Stimulated activated naive CD8-positive, alpha-beta T cell treated with anti-CD3 and anti-CD28 coated beads, Interleukin-15, Interleukin-2, amounts not matched to agents 100 ng/mL and 50 ng/mL, for 24 hours (primary cell): ENCODE measurements around the gene GBX2.
A peak's percentile ranks its signal among the peaks of the same experiment; 100 is the strongest.

ENCODE experiments used
- H3K27ac Mint-ChIP-seq: one replicate; pipeline ENCODE4 v1.8.0; 2021; ENCODE audit warnings: mild to moderate bottlenecking, mixed read lengths
- H3K27me3 Mint-ChIP-seq: one replicate; pipeline ENCODE4 v1.8.0; 2021; ENCODE audit warnings: mixed read lengths
- H3K36me3 Mint-ChIP-seq: one replicate; pipeline ENCODE4 v1.8.0; 2021; ENCODE audit warnings: low read depth, mixed read lengths
- H3K4me1 Mint-ChIP-seq: one replicate; pipeline ENCODE4 v1.8.0; 2021; ENCODE audit warnings: low read depth, mixed read lengths
- H3K4me3 Mint-ChIP-seq: one replicate; pipeline ENCODE4 v1.8.0; 2021; ENCODE audit warnings: mild to moderate bottlenecking, mixed read lengths
- H3K9me3 Mint-ChIP-seq: one replicate; pipeline ENCODE4 v1.8.0; 2021; ENCODE audit warnings: mixed read lengths

GBX2 gene

DNA sequence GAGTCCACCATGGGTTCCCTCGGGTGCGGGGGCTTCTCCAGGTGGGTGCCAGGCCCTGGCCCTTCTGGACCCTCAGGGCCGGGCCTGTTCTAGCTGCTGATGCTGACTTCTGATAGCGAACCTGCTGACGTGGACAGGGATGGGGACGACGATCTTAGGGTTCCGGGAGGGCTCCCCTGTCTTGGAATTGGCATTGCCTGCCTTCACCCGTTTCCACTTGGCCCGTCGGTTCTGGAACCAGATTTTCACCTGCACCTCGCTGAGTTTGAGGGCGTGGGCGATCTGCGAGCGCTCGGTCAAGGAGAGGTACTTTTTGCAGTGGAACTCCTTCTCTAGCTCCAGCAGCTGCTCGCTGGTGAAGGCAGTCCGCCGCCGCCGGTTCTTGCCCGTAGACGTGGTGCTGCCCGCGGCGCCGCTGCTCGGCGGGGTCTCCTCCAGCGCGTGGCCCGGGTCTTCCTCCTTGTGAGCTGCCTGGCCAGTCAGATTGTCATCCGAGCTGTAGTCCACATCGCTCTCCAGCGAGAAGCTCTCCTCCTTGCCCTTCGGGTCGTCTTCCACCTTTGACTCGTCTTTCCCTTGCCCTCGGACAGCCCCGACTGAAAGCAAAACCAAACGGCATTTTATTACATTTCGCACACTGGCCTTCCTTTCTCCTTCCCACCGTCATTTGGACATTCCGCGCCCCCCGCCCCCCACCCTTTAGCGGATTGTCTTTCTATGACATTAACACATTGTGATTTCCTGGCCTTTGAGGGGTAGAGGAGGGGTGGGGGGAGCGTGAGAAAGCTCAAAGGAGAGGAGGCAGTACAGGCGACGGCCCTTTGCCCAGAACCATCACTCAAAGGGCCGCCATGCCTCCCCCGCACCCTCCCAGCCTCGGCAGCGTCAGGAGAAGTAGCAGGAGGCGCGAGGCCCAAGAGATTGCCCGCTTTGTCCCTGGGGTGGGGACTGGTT, 2.1 kb downstream of the GBX2 start:
- H3K27ac Mint-ChIP-seq, result peak overlapping the region; percentile 36
- H3K9me3 Mint-ChIP-seq, result no peaks in the 10 kb centered on the region
- peak overlapping the region; percentile 55 for H3K4me3 Mint-ChIP-seq

DNA sequence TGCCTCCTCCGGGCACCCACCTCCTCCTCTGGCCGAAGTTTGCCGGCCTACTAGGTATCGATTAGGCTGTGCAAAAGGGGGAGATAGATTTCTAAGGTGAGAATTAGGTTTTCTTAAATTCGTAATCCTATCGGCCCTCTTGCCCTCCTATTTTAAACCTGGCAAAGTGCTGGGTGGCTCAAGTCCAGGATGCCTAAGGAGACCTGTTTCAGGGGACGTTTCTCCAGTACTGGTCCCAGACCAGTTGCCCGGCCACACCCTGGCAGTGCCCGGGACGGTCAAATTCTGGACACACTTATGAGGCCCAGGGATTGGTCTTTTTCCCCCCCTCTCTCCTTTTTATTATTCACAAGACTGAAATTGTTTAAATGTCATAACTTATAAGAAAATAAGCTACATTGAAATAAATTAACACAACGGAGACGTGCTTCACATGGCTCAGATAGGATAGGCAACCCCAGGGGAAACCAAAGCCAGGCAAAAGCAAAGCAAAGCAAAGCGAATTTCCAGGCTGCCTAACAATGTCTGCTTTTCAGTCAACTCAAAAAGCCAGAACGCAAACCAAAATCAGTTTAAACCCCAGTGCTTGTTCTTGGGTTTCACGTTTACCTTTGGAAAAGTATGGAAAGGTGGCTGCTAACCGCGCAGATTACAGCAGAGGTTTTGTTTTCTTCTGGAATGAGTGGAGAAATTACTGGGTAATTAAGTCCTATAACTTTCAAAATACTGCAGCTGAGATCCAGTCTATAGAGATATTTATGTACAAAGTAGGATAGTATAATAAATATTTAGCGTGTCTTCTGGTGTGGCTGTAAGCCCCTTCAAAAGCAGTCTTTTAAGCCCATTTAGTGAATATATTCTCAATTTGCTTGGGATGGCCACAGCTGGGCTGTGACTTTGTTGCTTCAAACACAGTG, 3.0 kb downstream of the GBX2 start:
- Mint-ChIP-seq H3K4me3 (peak overlapping the region; percentile 33), H3K27ac (peak overlapping the region; percentile 55), H3K4me1 (peaks cover 21% of the 10 kb centered on the region), H3K36me3 (no peaks in the 10 kb centered on the region), H3K9me3 (no peaks in the 10 kb centered on the region), H3K27me3 (peaks cover 58% of the 10 kb centered on the region)

More for the DNA sequence above, 2.1 kb downstream of the GBX2 start:
- peaks cover 66% of the 10 kb centered on the region for H3K27me3 Mint-ChIP-seq
- H3K36me3 Mint-ChIP-seq, result no peaks in the 10 kb centered on the region
- peaks cover 21% of the 10 kb centered on the region for H3K4me1 Mint-ChIP-seq

DNA sequence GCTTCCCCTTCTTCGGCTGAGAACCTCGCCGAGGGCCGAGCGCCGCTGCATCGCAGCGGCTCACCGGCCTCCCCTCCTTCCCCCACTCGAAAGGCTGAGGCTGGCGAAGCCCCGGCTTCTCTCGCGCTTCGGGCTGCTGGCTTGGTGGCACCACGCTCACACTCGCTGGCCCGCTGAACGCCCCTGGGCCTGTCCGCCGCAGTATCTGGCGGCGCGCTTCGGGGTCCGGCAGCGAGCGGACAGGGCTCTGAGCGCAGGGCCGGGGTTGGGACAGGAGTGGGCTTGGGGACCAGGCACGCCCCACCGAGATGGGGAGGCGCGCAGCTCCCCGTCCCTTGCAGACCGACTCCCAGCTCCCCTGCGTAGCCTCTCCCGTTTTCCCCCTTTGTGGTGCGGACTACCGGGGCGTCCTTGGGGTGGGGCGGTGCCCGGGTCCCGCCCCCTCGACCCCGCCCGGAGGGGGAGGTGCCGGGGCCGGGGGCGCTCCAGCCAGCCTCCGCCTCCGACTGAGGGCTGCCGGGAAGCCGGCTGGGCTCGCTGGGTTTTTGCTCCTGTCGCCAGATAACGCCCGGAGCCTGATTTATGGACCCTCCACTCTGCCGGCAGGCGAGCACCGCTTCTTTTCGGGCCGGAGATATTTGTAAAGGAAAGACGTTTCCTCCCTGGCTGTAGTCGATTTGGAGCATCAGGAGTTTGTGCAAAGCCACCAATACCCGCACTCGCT, 3.8 kb downstream of the GBX2 start:
- Mint-ChIP-seq H3K36me3 (no peaks in the 10 kb centered on the region), H3K27me3 (peaks cover 50% of the 10 kb centered on the region), H3K9me3 (no peaks in the 10 kb centered on the region), H3K4me1 (peaks cover 19% of the 10 kb centered on the region), H3K27ac (peak overlapping the region; percentile 55), H3K4me3 (peak overlapping the region; percentile 33)

DNA sequence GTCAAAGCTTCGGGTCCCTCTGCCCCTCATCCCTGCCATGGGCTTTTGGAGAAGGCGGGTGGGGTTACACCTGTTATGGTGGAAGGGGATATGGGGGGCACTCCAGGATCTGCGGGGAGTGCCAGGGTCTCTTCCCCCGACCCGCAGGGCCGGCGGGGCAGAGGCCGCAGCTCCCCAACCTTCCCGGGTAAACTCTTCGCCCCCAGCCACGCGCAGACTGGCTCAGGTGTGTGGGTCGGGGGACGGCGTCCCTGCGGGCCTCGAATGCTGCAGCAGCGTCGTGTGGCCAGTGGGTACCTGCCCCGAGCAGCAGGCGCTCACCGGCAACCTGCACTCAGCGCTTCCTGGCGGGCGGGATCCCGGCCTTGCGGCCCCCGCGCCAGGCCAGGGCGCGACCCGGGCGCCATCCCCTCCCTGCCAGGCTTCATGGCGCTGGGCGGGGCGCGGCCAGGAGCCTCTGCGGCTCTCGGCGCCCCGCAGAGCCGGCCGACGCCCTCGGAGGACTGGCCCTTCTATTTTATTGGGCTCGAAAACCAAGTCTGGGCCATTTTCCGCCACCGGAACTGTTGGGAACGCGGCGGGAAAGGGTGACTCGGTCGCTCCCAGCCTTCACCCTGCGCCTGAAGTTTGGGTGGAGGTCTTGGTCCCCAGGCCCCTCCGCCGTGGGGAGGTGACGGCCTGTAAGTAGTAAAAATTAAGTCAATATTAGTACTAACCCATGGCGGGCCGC, 4.5 kb downstream of the GBX2 start:
- Mint-ChIP-seq H3K4me3 (no peak overlapping the region), H3K27me3 (peaks cover 45% of the 10 kb centered on the region), H3K4me1 (peaks cover 14% of the 10 kb centered on the region), H3K27ac (no peak overlapping the region), H3K36me3 (no peaks in the 10 kb centered on the region), H3K9me3 (no peaks in the 10 kb centered on the region)

DNA sequence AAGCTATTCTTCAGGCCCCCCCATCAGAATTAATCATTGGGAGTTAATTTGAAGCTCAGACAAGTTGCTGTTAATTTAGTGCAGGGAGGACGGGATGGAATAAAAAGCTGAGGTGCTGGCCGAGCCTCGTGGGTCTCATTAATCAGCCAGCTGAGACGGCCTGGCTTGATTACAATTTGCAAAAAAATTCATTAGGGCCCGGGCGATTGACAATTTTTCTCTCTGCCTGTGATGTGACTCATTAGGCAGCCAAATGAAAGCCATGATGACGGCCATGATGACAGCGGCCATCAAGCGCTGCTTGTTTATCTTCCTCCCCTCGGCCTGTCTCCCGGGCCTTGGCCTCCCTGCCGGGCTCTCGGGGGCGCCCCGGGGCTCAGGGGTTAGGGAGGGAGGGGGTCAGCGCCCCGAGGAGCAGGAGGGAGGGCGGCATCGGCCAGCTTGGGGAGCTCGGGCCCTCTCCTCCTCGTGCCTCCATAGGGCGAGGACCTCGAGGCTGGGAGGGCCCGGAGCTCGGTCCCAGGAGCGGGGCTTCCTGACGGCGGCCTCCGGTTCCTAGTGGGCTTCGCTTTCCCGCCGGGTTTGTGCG, 5.2 kb downstream of the GBX2 start:
- Mint-ChIP-seq H3K36me3 (no peaks in the 10 kb centered on the region), H3K4me3 (no peak overlapping the region), H3K4me1 (peaks cover 14% of the 10 kb centered on the region), H3K27ac (no peak overlapping the region), H3K27me3 (peaks cover 51% of the 10 kb centered on the region), H3K9me3 (no peaks in the 10 kb centered on the region)

DNA sequence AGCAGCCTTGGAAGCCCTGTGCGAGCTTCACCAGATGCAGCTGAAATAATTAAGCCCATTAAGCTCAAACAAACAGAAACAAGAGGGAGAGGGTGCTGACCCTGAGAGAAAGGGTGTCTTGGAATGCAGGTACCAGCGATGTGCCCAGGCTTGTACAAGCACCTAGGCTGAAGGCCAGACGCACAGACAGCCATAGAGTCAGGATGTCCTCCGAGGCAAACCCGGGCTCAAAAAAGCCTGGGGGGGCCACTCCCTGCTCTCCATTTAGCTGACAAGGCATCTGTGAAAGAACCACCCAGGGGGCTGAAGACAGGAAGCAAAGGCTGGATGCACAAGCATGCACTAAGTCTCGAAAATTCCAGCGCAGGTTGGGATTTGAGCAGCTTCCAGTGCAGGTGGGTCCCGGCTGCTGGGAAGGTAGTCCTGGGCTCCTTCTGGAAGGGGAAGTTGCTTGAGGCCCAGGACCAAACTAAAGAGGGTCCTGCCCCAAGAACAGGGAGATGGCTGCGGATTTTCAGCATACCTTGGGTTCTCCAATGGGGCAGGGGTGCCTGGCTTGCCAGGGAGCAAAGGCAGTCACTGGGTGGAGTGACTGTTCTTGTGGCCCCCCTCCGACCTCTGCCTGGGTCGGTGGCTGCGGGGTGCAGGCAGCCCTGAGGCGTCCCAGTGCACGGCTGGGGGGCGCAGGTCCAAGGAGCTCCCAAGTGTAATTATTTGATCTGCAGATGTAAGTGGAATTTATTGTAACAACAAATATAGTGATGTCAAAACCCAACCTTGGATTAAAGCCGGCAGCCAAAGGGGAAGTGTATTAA, 5.9 kb downstream of the GBX2 start:
- Mint-ChIP-seq H3K9me3 (no peaks in the 10 kb centered on the region), H3K36me3 (no peaks in the 10 kb centered on the region), H3K27ac (no peak overlapping the region), H3K27me3 (peaks cover 57% of the 10 kb centered on the region), H3K4me1 (peaks cover 14% of the 10 kb centered on the region), H3K4me3 (no peak overlapping the region)

DNA sequence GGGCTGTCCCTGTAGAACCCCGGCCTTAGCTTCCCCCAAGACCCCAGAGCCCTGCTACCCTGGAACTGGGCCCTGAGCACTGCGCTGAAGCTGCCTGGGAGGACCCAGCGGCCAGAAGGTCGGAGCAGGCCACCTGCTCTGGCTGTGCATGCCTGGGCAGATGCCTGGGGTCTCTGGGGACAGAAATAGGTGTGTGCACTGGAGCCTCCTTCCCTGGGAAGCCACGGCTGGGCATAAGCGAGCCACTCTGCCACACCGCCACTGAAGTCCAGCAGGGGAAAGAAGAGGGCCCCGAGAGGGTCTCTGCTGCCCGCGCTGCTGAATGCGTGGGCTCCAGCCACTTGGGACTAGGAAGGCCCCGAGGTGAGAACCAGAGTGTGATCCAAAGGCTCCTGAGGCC, 6.7 kb downstream of the GBX2 start:
- Mint-ChIP-seq H3K9me3 (no peaks in the 10 kb centered on the region), H3K36me3 (no peaks in the 10 kb centered on the region), H3K27me3 (peaks cover 58% of the 10 kb centered on the region), H3K27ac (no peak overlapping the region), H3K4me3 (no peak overlapping the region), H3K4me1 (peaks cover 10% of the 10 kb centered on the region)

DNA sequence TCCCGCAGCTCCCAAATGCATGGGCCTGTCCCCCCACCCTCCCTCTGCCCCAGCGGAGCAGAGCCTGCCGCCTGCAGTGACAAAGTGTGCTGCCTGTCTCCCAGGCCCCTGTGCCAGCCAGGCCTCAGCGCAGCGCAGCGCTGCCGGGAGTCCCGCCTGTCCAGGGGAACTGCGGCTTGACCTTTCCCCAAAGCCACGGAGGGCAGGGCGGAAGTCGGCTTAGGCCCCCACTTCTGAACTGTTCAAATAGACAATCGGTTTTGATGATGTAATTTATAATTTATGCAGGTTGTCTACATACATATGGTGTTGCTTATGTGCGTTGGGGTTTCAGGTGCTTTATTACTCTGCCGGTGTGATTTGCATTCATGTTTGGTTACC, 7.1 kb downstream of the GBX2 start:
- Mint-ChIP-seq H3K27ac (no peak overlapping the region), H3K4me1 (peaks cover 6% of the 10 kb centered on the region), H3K9me3 (no peaks in the 10 kb centered on the region), H3K27me3 (peaks cover 54% of the 10 kb centered on the region), H3K36me3 (no peaks in the 10 kb centered on the region), H3K4me3 (no peak overlapping the region)

DNA sequence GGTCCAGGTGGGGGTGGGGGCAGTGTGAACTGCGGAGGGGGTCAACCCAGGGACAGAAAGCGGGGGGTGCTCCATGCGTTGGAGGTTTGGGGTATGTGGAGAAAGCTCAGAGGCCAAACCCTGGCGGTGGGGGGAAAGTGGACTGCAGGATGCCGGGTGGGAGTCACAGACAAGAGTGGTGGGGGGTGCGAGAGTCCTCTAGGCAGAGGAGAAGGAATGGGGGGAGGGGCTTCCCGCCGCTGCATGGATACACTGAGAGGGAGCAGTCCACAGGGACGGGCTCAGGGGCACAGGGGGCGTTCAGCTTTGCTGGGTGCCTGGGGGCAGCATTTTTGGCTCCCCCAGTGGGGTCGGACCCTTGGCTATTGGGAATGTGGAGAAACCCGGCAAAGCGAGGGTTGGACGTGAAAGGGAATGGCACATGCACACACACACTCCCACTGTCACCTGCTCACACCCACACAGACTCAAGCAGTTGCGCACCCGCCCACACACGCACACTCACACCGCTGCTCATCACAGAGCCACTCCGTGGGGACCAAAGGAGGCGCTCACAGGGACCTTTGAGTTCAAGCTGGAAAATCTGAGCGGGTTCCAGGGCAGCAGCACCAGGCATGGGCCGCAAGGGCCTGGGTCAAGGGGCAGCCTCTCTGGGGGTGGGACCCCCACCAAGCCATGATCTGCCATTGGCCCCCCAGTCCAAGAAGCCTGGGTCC, 7.7 kb downstream of the GBX2 start:
- no peak overlapping the region for H3K4me3 Mint-ChIP-seq
- H3K4me1 Mint-ChIP-seq, result peaks cover 6% of the 10 kb centered on the region
- no peak overlapping the region for H3K27ac Mint-ChIP-seq
- H3K36me3 Mint-ChIP-seq, result no peaks in the 10 kb centered on the region
- H3K27me3 Mint-ChIP-seq, result peaks cover 49% of the 10 kb centered on the region
- no peaks in the 10 kb centered on the region for H3K9me3 Mint-ChIP-seq

DNA sequence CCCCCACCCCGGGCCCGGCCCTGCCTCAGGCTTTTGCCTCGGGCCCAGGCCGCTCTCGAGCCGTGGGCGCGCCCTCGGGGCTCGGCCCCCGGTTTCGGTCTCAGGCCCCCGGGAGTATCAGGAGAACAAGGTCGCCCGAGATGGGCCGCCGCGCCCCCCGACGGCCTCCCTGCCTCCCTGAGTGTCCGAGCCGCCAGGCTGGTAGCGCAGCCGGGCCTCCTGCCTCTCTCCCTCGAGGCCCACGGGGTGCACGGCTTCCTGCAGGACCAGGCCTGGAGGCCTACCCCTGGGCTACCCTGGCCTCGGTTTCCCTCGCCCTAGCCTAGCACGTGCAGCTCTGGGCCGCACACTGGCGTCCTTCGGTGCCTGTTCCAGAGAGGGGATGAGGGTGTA, 8.4 kb downstream of the GBX2 start:
- no peaks in the 10 kb centered on the region for H3K36me3 Mint-ChIP-seq
- H3K4me3 Mint-ChIP-seq, result no peak overlapping the region
- H3K9me3 Mint-ChIP-seq, result no peaks in the 10 kb centered on the region
- H3K27me3 Mint-ChIP-seq, result peaks cover 41% of the 10 kb centered on the region
- no peak overlapping the region for H3K27ac Mint-ChIP-seq
- H3K4me1 Mint-ChIP-seq, result peaks cover 2% of the 10 kb centered on the region

DNA sequence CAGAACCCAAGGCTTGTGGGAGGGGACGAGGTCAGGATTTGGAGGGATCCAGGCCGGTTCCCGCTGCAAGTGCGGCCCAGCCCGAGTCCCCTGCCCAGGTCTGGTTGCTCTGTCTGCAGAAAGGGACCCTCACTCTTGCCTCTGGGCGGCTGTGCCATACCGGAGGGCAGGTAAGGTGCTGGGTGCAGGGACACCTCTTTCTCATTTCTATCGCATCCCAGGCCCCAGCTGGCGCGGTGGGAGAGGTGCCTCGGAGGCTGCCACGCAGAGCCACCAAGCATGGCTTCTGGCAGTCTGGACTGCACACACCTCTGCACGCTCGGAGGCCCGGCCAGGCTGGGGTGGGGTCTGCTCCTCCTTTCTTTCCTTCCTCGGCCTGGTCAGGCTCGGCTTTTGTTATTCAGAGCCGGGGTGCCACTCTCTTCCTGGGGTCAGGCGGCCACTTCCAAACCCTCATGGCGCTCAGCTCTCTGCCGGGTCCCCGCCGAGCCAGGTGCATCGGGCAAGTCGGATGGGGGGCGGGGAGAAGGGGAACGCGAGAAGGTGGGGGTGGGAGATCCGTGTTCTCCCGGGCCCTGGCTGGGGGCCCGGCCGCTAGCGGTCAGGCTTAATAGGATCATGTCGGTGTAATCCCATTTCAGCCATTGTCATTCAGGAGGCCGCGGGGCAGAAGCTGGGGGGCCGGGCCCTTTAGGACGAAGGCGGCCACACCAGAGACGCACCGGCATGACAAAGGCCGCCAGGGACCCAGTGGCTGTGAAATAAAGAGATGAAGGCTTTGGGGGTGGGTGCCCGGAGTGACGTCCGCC, 9.0 kb downstream of the GBX2 start:
- no peak overlapping the region for H3K4me3 Mint-ChIP-seq
- no peaks in the 10 kb centered on the region for H3K4me1 Mint-ChIP-seq
- no peak overlapping the region for H3K27ac Mint-ChIP-seq
- H3K36me3 Mint-ChIP-seq, result no peaks in the 10 kb centered on the region
- H3K27me3 Mint-ChIP-seq, result peaks cover 45% of the 10 kb centered on the region
- H3K9me3 Mint-ChIP-seq, result peaks cover 5% of the 10 kb centered on the region

DNA sequence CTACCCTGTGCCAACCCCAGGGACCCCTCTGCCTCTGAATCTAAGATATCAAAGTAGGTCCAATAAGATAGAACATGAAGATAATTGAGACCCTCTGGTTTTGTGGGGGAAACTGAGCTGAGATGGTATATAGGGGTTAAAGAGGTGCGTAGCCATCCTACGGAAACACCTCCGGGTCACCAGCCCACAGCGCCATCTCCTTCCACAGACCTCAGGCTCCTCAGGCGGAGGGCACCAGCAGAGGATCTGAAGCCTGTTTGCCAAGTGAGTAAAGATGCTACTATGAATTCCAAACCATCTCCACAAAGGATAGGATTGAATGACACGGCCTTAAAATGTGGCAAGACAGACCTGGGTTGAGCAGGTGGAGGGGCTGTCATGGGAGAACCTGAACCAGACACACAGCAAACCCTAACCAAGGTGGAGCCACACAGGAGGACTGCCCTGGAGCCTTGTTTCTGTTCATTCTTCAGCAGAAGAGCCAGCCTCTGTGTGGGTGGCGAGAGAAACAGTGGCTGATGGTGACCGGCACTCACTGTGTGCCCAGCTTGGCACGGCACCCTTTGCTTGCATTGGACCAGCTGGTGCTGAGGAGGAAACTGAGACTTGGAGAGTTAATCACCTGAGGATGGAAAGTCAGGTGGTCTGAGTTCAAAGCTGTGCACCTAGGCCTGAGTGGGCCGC, 10.2 kb downstream of the GBX2 start:
- Mint-ChIP-seq H3K4me3 (no peak overlapping the region), H3K4me1 (no peaks in the 10 kb centered on the region), H3K9me3 (peaks cover 10% of the 10 kb centered on the region), H3K27ac (no peak overlapping the region), H3K27me3 (peaks cover 50% of the 10 kb centered on the region), H3K36me3 (no peaks in the 10 kb centered on the region)
